GM12878 (cell line): ENCODE measurements around the gene VSIG10L.

Experiments used
- CTCF ChIP-seq, 3 experiments: IDR thresholded peaks in 2 of 3; conservative IDR thresholded peaks in 1 of 3; 2 replicates each; pipeline ENCODE4 v1.5.1; 2011; ENCODE audit warnings: low read depth in 3 of 3, low read length in 3 of 3, mild to moderate bottlenecking in 3 of 3, control low read depth in 2 of 3, moderate library complexity in 2 of 3, inconsistent platforms in 1 of 3, mixed read lengths in 1 of 3; ENCODE audit not compliant: control insufficient read depth in 2 of 3, insufficient read depth in 1 of 3; ENCODE audit errors: extremely low read depth in 1 of 3
- EZH2 ChIP-seq: IDR thresholded peaks from 2 replicates; pipeline ENCODE4 v1.6.1; 2012; ENCODE audit warnings: low read depth, mild to moderate bottlenecking, control low read depth, inconsistent platforms, low read length, borderline replicate concordance; ENCODE audit not compliant: control insufficient read depth
- FOXM1 ChIP-seq: IDR thresholded peaks from 2 replicates; pipeline ENCODE4 v1.6.1; 2012; ENCODE audit warnings: low read depth, mild to moderate bottlenecking, inconsistent platforms, low read length, moderate library complexity
- POLR2AphosphoS5 ChIP-seq: IDR thresholded peaks from 2 replicates; pipeline ENCODE4 v1.6.1; 2011; ENCODE audit warnings: mild to moderate bottlenecking, low read length, inconsistent platforms
- RFX5 ChIP-seq: IDR thresholded peaks from 2 replicates; pipeline ENCODE4 v1.6.1; 2011; ENCODE audit warnings: low read depth, low read length, improper control_type of control experiment
- SIN3A ChIP-seq: IDR thresholded peaks from 2 replicates; pipeline ENCODE4 v1.6.1; 2012; ENCODE audit warnings: low read depth, low read length, improper control_type of control experiment
- SP1 ChIP-seq: IDR thresholded peaks from one replicate; pipeline ENCODE4 v1.6.1; 2011; ENCODE audit warnings: low read depth, low read length
- TAF1 ChIP-seq: IDR thresholded peaks from 2 replicates; pipeline ENCODE4 v1.6.1; 2011; ENCODE audit warnings: mild to moderate bottlenecking, low read depth, low read length, borderline replicate concordance
- TCF7 ChIP-seq: IDR thresholded peaks from 2 replicates; pipeline ENCODE4 v1.6.1; 2014; ENCODE audit warnings: antibody characterized with exemption, borderline replicate concordance
- YY1 ChIP-seq: IDR thresholded peaks from 2 replicates; pipeline ENCODE4 v1.6.1; 2011; ENCODE audit warnings: low read depth, mild to moderate bottlenecking, low read length
- ZNF24 ChIP-seq: fragments of 450-650 bp; IDR thresholded peaks from 2 replicates; pipeline ENCODE4 v1.6.1; 2017; ENCODE audit warnings: antibody characterized with exemption, mild to moderate bottlenecking
- TF ChIP-seq, protein P1 (sequence below): IDR thresholded peaks from 2 replicates; pipeline ENCODE4 v1.6.1; 2011; ENCODE audit warnings: low read depth, low read length, improper control_type of control experiment, borderline replicate concordance

GRCh38 chr19:51342631-51343569, 961 bp upstream of the VSIG10L start:
- TF ChIP-seq CTCF (IDR thresholded peaks at IDR 0.05 in 2 of 3, conservative IDR thresholded peaks at IDR 0.05 in 1 of 3; ENCODE audit: control insufficient read depth in 2 of 3, extremely low read depth in 1 of 3, insufficient read depth in 1 of 3, low read depth in 3 of 3, low read length in 3 of 3), result no peak
- no peak for TF ChIP-seq TAF1
- TF ChIP-seq, protein P1, sequence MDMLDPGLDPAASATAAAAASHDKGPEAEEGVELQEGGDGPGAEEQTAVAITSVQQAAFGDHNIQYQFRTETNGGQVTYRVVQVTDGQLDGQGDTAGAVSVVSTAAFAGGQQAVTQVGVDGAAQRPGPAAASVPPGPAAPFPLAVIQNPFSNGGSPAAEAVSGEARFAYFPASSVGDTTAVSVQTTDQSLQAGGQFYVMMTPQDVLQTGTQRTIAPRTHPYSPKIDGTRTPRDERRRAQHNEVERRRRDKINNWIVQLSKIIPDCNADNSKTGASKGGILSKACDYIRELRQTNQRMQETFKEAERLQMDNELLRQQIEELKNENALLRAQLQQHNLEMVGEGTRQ, result no peak
- no peak for TF ChIP-seq ZNF24
- no peak for TF ChIP-seq RFX5
- TF ChIP-seq YY1, result no peak
- no peak for TF ChIP-seq SIN3A
- no peak for TF ChIP-seq FOXM1
- TF ChIP-seq SP1, result no peak
- TF ChIP-seq POLR2AphosphoS5, result no peak
- no peak for TF ChIP-seq EZH2
- no peak for TF ChIP-seq TCF7
